GM12878 (cell line): ENCODE data around the gene MBNL3. TPM values are rescaled to one million over a fixed set of nuclear protein-coding genes. Genes with fewer than 3 reads are reported as not detected.

ENCODE experiments used
- ATAC-seq: fragments of 200-7000 bp; cut with Tn5 transposase; 3 replicates; pipeline ENCODE4 v1.9.1; 2020; ENCODE audit warnings: mild to moderate bottlenecking, moderate library complexity
- BruUV-seq: library from RNA; stranded (reverse); fragments of 400-500 nt; replicated peaks from 2 replicates; lab custom pipeline; 2021; lab: Mats Ljungman, UMichigan
- CTCF ChIA-PET: fragments of 300-600 bp; sonication (Branson Sonifier 250); formaldehyde crosslinking; extraction: SDS; loops from one replicate; lab custom pipeline; 2021; ENCODE audit warnings: inconsistent platforms; lab: Yijun Ruan, JAX
- POLR2A ChIA-PET: fragments of 350-600 bp; formaldehyde crosslinking; extraction: SDS; loops from one replicate; lab custom pipeline; 2021; ENCODE audit warnings: inconsistent platforms; lab: Charles Lee
- RAD21 ChIA-PET: fragments of 300-600 bp; sonication (Branson Sonifier 250); formaldehyde crosslinking; loops from one replicate; lab custom pipeline; 2023; ENCODE audit warnings: antibody characterized with exemption; ENCODE audit not compliant: unreplicated experiment; lab: Charles Lee
- SMC1A ChIA-PET: fragments of 300-600 bp; sonication (Branson Sonifier 250); formaldehyde crosslinking; loops from one replicate; lab custom pipeline; 2023; ENCODE audit not compliant: unreplicated experiment, uncharacterized antibody; lab: Charles Lee
- DNase-seq: peaks from one replicate; pipeline ENCODE4 v3.0.0-alpha.2; 2011; ENCODE audit warnings: low read depth, low spot score
- FAIRE-seq: peaks from 3 replicates; lab custom pipeline; 2011; peaks lifted over from hg19 to GRCh38; lab: Jason Lieb, UNC
- H2AFZ ChIP-seq: 2 replicates; pipeline ENCODE4 v1.6.0; 2011; ENCODE audit warnings: low read depth, low read length, control low read depth; ENCODE audit not compliant: control insufficient read depth
- H3K27ac ChIP-seq: 2 replicates; pipeline ENCODE4 v1.5.1; 2011; ENCODE audit warnings: control low read depth; ENCODE audit not compliant: control insufficient read depth, insufficient read depth
- H3K27me3 ChIP-seq, 2 experiments: replicated peaks in 1 of 2; 2 replicates each; pipeline versions ENCODE4 v1.6.0 to v1.6.1; 2011; ENCODE audit warnings: low read length in 1 of 2; ENCODE audit not compliant: control insufficient read depth in 2 of 2, insufficient read depth in 2 of 2
- H3K36me3 ChIP-seq, 2 experiments: 2 replicates each; pipeline ENCODE4 v1.5.1; 2011; ENCODE audit warnings: low read length in 1 of 2; ENCODE audit not compliant: control insufficient read depth in 2 of 2, insufficient read depth in 2 of 2
- H3K4me1 ChIP-seq: 2 replicates; pipeline ENCODE4 v1.6.1; 2011; ENCODE audit warnings: mild to moderate bottlenecking, low read length, moderate library complexity, mixed read lengths; ENCODE audit not compliant: control insufficient read depth, insufficient read depth
- H3K4me2 ChIP-seq: 2 replicates; pipeline ENCODE4 v1.6.0; 2011; ENCODE audit warnings: control low read depth; ENCODE audit not compliant: control insufficient read depth, insufficient read depth
- H3K4me3 ChIP-seq: fragments of 200-600 bp; sonication (generic); 2 replicates; pipeline ENCODE4 v1.5.1; 2016
- H3K79me2 ChIP-seq: 2 replicates; pipeline ENCODE4 v1.6.0; 2011; ENCODE audit warnings: low read length; ENCODE audit not compliant: control insufficient read depth, insufficient read depth
- H3K9ac ChIP-seq: 2 replicates; pipeline ENCODE4 v1.8.0; 2011; ENCODE audit warnings: low read length, control low read depth, mixed read lengths; ENCODE audit not compliant: control insufficient read depth, insufficient read depth
- H3K9me3 ChIP-seq: replicated peaks from 3 replicates; pipeline ENCODE4 v1.5.1; 2011; ENCODE audit warnings: mild to moderate bottlenecking, low read length; ENCODE audit not compliant: control insufficient read depth, insufficient read depth
- H4K20me1 ChIP-seq: 2 replicates; pipeline ENCODE4 v1.6.0; 2011; ENCODE audit not compliant: control insufficient read depth, insufficient read depth
- CREB1 ChIP-seq: IDR thresholded peaks from 2 replicates; pipeline ENCODE4 v1.6.1; 2012; ENCODE audit warnings: low read depth, mild to moderate bottlenecking, inconsistent platforms
- CTCF ChIP-seq, 3 experiments: IDR thresholded peaks in 2 of 3; conservative IDR thresholded peaks in 1 of 3; 2 replicates each; pipeline ENCODE4 v1.5.1; 2011; ENCODE audit warnings: low read depth in 3 of 3, low read length in 3 of 3, mild to moderate bottlenecking in 3 of 3, control low read depth in 2 of 3, moderate library complexity in 2 of 3, inconsistent platforms in 1 of 3, mixed read lengths in 1 of 3; ENCODE audit not compliant: control insufficient read depth in 2 of 3, insufficient read depth in 1 of 3; ENCODE audit errors: extremely low read depth in 1 of 3
- EP300 ChIP-seq, 2 experiments: fragments of 150-350 bp in 1 of 2; IDR thresholded peaks; 2 replicates each; pipeline ENCODE4 v1.6.1; 2011 to 2012; ENCODE audit warnings: low read depth in 2 of 2, low read length in 2 of 2, borderline replicate concordance in 1 of 2, improper control_type of control experiment in 1 of 2, inconsistent platforms in 1 of 2; ENCODE audit not compliant: control insufficient read depth in 1 of 2
- EZH2 ChIP-seq: IDR thresholded peaks from 2 replicates; pipeline ENCODE4 v1.6.1; 2012; ENCODE audit warnings: low read depth, mild to moderate bottlenecking, control low read depth, inconsistent platforms, low read length, borderline replicate concordance; ENCODE audit not compliant: control insufficient read depth
- GATAD2B ChIP-seq: fragments of 450-650 bp; conservative IDR thresholded peaks from 2 replicates; pipeline ENCODE4 v1.6.1; 2017; ENCODE audit warnings: low read depth, mild to moderate bottlenecking, moderate library complexity
- HDGF ChIP-seq: fragments of 450-650 bp; IDR thresholded peaks from 2 replicates; pipeline ENCODE4 v1.6.1; 2016; ENCODE audit warnings: antibody characterized with exemption
- KDM1A ChIP-seq: fragments of 200-600 bp; sonication (generic); IDR thresholded peaks from 2 replicates; pipeline ENCODE4 v1.6.1; 2016; ENCODE audit warnings: borderline replicate concordance
- LARP7 ChIP-seq: fragments of 450-650 bp; IDR thresholded peaks from 2 replicates; pipeline ENCODE4 v1.6.1; 2017; ENCODE audit warnings: mild to moderate bottlenecking
- NR2F1 ChIP-seq: fragments of 450-650 bp; conservative IDR thresholded peaks from 2 replicates; pipeline ENCODE4 v1.6.1; 2017; ENCODE audit warnings: mild to moderate bottlenecking
- PRDM15 ChIP-seq: fragments of 450-650 bp; formaldehyde crosslinking; IDR thresholded peaks from 2 replicates; pipeline ENCODE4 v1.4.0; 2020; ENCODE audit warnings: mild to moderate bottlenecking, moderate library complexity
- RBBP5 ChIP-seq: fragments of 200-600 bp; sonication (generic); conservative IDR thresholded peaks from 2 replicates; pipeline ENCODE4 v1.6.1; 2016
- RCOR1 ChIP-seq: conservative IDR thresholded peaks from 2 replicates; pipeline ENCODE4 v1.6.1; 2012; ENCODE audit warnings: low read depth, low read length, improper control_type of control experiment
- RFX5 ChIP-seq: IDR thresholded peaks from 2 replicates; pipeline ENCODE4 v1.6.1; 2011; ENCODE audit warnings: low read depth, low read length, improper control_type of control experiment
- SMARCA5 ChIP-seq: fragments of 450-650 bp; IDR thresholded peaks from 2 replicates; pipeline ENCODE4 v1.6.1; 2017; ENCODE audit warnings: mild to moderate bottlenecking
- STAT3 ChIP-seq: IDR thresholded peaks from 2 replicates; pipeline ENCODE4 v1.6.1; 2011; ENCODE audit warnings: low read depth, low read length, improper control_type of control experiment
- TARDBP ChIP-seq: IDR thresholded peaks from 2 replicates; pipeline ENCODE4 v1.6.1; 2016; ENCODE audit warnings: borderline replicate concordance
- ZNF384 ChIP-seq: IDR thresholded peaks from 2 replicates; pipeline ENCODE4 v1.6.1; 2012; ENCODE audit warnings: low read depth, mild to moderate bottlenecking, low read length, improper control_type of control experiment, borderline replicate concordance
- WGBS: methylation state at CpG from one replicate; pipeline ENCODE4 v1.1.6; 2016; ENCODE audit warnings: low lambda C conversion rate; ENCODE audit not compliant: insufficient replicate concordance, insufficient coverage; ENCODE audit errors: missing lambda C conversion rate; 5-methylcytosine and 5-hydroxymethylcytosine counted together
- in situ Hi-C: fragments of 300-500 bp; cut with MboI; formaldehyde crosslinking; loops from 9 replicates; pipeline ENCODE4 v1.14.3; 2018; ENCODE audit warnings: mixed read lengths
- intact Hi-C: fragments of 100-400 bp; cut with micrococcal nuclease; formaldehyde crosslinking; loops from one replicate; pipeline ENCODE4 v1.14.2; 2022; ENCODE audit not compliant: unreplicated experiment
- polyA plus RNA-seq, 11 experiments: library from polyadenylated mRNA; depleted of rRNA in 4 of 11; unstranded in 6 of 11; stranded (reverse) in 5 of 11; fragments of >200 nt; fragmentation: Nextera tagmentation in 4 of 11; fragmentation: Illumina TruSeq in 1 of 11; extraction: Ambion mirVana in 4 of 11; extraction: Trizol in 1 of 11; gene quantifications; 1 replicate in 1 of 11; 2 replicates in 10 of 11; pipeline versions ENCODE4 v1.2.1 to v1.2.3, GENCODE V29; 2011 to 2016; ENCODE audit warnings: inconsistent platforms in 2 of 11, missing spikeins in 2 of 11, low read depth in 1 of 11
- total RNA-seq, 4 experiments: library from RNA; depleted of rRNA in 3 of 4; stranded (reverse); fragments of >200 nt in 3 of 4; fragmentation: Illumina TruSeq in 1 of 4; extraction: Trizol in 1 of 4; gene quantifications; 2 replicates each; pipeline versions ENCODE4 v1.2.1 to v1.2.3, GENCODE V29; 2013 to 2021

The MBNL3 gene
- total and polyA plus RNA-seq, 10 of the 15 experiments (the other 5 are each of a cell fraction or from before 2014, with no cell fraction given): 3.4 to 33.1 (median 12.6) TPM

GRCh38 chrX:132378281-132378680 lies 110.6 kb downstream of the MBNL3 start (continued):
- TF ChIP-seq PRDM15 (no peak), RCOR1 (no peak), NR2F1 (no peak), RBBP5 (no peak), SMARCA5 (no peak), RFX5 (no peak)

GRCh38 chrX:132375941-132376340 lies 112.9 kb downstream of the MBNL3 start:
- Histone ChIP-seq H3K9me3 (no peaks in the 10 kb centered on the region), H3K27ac (no peak overlapping the region), H4K20me1 (no peaks in the 10 kb centered on the region), H3K36me3 (no peaks in the 10 kb centered on the region), H3K79me2 (no peaks in the 10 kb centered on the region), H3K4me2 (no peak overlapping the region), H3K4me1 (no peaks in the 10 kb centered on the region), H3K27me3 (no peaks in the 10 kb centered on the region), H2AFZ (no peak overlapping the region), H3K4me3 (no peak overlapping the region), H3K9ac (no peak overlapping the region)
- ChIA-PET SMC1A (interaction anchor here (2.4 kb wide), 1 partner anchor 11 kb away, joined by 8 read pairs; no protein-coding TSS in a partner anchor), POLR2A (no interaction called here), CTCF (no interaction called here), RAD21 (no interaction called here)
- ATAC-seq (no peak), DNase-seq (no peak), FAIRE-seq (no peak)
- WGBS: 27% methylated on average over 2 of the region's 2 CpGs
- BruUV-seq: no TSS peak
- in situ Hi-C loops (no loop called here), intact Hi-C loops (no loop called here)
- no peak for TF ChIP-seq HDGF
- TF ChIP-seq ZNF384: no peak
- no peak for TF ChIP-seq EP300 (IDR thresholded peaks at IDR 0.05; ENCODE audit: borderline replicate concordance in 1 of 2, control insufficient read depth in 1 of 2, low read depth in 2 of 2, low read length in 2 of 2)
- TF ChIP-seq GATAD2B: no peak
- no peak for TF ChIP-seq LARP7
- TF ChIP-seq EZH2: no peak
- TF ChIP-seq CTCF (IDR thresholded peaks at IDR 0.05 in 2 of 3, conservative IDR thresholded peaks at IDR 0.05 in 1 of 3; ENCODE audit: control insufficient read depth in 2 of 3, extremely low read depth in 1 of 3, insufficient read depth in 1 of 3, low read depth in 3 of 3, low read length in 3 of 3): no peak
- no peak for TF ChIP-seq STAT3
- no peak for TF ChIP-seq CREB1
- no peak for TF ChIP-seq KDM1A
- no peak for TF ChIP-seq TARDBP
